ENCODE data around the gene ZNF578. TPM values are rescaled to one million over a fixed set of nuclear protein-coding genes. Genes with fewer than 3 reads are reported as not detected.
"Not testable (repeated sequence)": the region's sequence is repeated elsewhere in the genome, so short reads cannot be mapped to it uniquely, and the experiment has no call there.

Gene ZNF578
- total RNA-seq, 4 donors from 2014 or later, result 0.95 to 0.96 TPM; not detected in 2

DNA sequence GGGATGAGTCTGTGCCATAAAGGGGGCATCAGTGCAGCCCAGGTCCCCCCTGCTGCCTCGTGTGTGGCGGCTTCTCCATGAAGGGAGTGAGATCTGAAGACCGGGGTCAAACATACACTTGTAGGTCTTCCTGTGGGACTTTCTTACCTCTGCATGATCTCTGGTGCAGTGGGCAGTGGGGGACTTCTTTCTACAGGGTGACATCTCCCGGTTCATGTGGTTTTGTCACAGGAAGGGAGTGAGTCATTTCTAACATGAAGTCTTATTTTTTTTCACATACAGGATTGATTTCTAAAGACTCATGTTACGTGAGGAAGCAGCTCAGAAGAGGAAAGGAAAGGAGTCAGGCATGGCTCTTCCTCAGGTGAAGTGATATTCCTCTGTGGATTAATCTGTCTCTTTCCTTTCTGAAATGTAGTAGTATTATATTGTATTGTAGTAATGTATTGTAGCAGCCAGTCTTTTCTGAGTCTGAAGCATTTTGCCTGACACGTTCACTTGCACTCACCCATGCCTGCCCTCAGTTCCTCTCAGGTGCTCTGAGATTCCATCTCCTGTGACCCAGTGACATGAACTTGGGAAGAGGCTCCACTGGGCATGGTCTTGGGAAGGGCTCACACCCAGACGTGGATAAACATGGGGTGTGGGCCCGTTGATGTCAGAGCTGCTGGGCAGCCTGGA, 89.8 kb downstream of the ZNF578 start:
- WGBS, 2 donors (ENCODE audit: low coverage in 1 of 2), result 76 to 80% methylated on average over 4 to 8 of the region's 8 CpGs
- no peaks in the 10 kb centered on the region for H3K27me3 ChIP-seq
- DNase-seq, result no peak
- no peak overlapping the region for H3K27ac ChIP-seq
- peaks cover 0 to 72% (median 28%) of the 10 kb centered on the region in 4 donors for H3K36me3 ChIP-seq
- TF ChIP-seq, protein P1, sequence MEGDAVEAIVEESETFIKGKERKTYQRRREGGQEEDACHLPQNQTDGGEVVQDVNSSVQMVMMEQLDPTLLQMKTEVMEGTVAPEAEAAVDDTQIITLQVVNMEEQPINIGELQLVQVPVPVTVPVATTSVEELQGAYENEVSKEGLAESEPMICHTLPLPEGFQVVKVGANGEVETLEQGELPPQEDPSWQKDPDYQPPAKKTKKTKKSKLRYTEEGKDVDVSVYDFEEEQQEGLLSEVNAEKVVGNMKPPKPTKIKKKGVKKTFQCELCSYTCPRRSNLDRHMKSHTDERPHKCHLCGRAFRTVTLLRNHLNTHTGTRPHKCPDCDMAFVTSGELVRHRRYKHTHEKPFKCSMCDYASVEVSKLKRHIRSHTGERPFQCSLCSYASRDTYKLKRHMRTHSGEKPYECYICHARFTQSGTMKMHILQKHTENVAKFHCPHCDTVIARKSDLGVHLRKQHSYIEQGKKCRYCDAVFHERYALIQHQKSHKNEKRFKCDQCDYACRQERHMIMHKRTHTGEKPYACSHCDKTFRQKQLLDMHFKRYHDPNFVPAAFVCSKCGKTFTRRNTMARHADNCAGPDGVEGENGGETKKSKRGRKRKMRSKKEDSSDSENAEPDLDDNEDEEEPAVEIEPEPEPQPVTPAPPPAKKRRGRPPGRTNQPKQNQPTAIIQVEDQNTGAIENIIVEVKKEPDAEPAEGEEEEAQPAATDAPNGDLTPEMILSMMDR (IDR thresholded peaks at IDR 0.05), result no peak
- TF ChIP-seq POLR2AphosphoS5 (IDR thresholded peaks at IDR 0.05) (no peak), EP300 (IDR thresholded peaks at IDR 0.05; ENCODE audit: low read depth) (no peak), POLR2A (IDR thresholded peaks at IDR 0.05) (no peak)
- peaks cover 16% of the 10 kb centered on the region in 2 donors for H3K9me3 ChIP-seq
- no peaks in the 10 kb centered on the region for H3K4me1 ChIP-seq
- intact Hi-C loops (cut with DNase I; ENCODE audit: low total_unique reads) (no loop called here), in situ Hi-C loops (cut with MboI; ENCODE audit: low pct_ligation_motif_present in 1 of 4, low pct_unique_long_range_greater_than_20kb in 1 of 4, low sequenced_read_pairs in 3 of 4) (no loop called here)
- no peak overlapping the region for H3K4me3 ChIP-seq

GRCh38 chr19:52554216-52554971, 101.0 kb downstream of the ZNF578 start:
- Histone ChIP-seq H3K27ac (no peak overlapping the region), H3K4me1 (no peaks in the 10 kb centered on the region), H3K9me3 (peaks cover 90 to 97% of the 10 kb centered on the region in 2 donors), H3K4me3 (no peak overlapping the region), H3K27me3 (no peaks in the 10 kb centered on the region), H3K36me3 (peaks cover 5 to 92% (median 47%) of the 10 kb centered on the region in 4 donors)
- in situ Hi-C loops (cut with MboI; ENCODE audit: low pct_ligation_motif_present in 1 of 4, low pct_unique_long_range_greater_than_20kb in 1 of 4, low sequenced_read_pairs in 3 of 4), result no loop called here
- WGBS, 2 donors (ENCODE audit: low coverage in 1 of 2), result 94 to 95% methylated on average over 14 to 15 of the region's 15 CpGs
- TF ChIP-seq POLR2AphosphoS5 (IDR thresholded peaks at IDR 0.05), result no peak
- TF ChIP-seq, protein P1 (IDR thresholded peaks at IDR 0.05), result no peak
- TF ChIP-seq EP300 (IDR thresholded peaks at IDR 0.05; ENCODE audit: low read depth), result no peak
- TF ChIP-seq POLR2A (IDR thresholded peaks at IDR 0.05), result no peak
- intact Hi-C loops (cut with DNase I; ENCODE audit: low total_unique reads), result no loop called here
- no peak for DNase-seq

DNA sequence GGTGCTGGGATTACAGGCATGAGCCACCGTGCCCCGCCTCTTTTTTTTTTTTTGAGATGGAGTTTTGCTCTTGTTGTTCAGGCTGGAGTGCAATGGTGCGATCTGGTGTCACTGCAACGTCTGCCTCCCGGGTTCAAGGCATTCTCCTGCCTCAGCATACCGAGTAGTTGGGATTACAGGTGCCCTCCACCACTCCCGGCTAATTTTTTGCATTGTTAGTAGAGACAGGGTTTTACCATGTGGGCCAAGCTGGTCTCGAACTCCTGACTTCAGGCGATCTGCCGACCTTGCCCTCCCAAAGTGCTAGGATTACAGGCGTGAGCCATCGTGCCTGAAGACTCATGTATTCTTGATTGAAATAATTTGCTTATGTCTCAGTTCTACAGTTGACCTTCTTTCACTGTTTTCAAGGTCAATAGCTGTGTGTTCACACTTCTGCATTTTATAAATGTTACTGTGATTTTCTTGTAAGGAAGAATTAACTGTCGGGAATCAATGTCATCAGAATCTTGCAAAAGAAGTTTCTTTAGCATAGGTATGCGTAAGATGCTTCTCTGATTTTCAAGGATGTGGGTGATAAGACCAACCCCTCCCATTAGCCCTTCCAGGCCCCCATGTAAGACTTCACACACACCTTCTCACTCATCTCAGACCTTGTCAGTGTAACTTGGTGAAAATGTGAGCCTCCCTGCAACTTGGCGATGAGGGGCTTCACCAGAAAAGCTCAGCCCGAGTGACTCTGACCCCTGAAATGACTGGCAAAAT, 104.1 kb downstream of the ZNF578 start:
- in situ Hi-C loops (cut with MboI; ENCODE audit: low pct_ligation_motif_present in 1 of 4, low pct_unique_long_range_greater_than_20kb in 1 of 4, low sequenced_read_pairs in 3 of 4), result no loop called here

GRCh38 chr19:52558732-52559445, 105.5 kb downstream of the ZNF578 start:
- H3K36me3 ChIP-seq, result peaks cover 0 to 89% (median 33%) of the 10 kb centered on the region in 4 donors
- H3K27ac ChIP-seq; in situ Hi-C loops (cut with MboI; ENCODE audit: low pct_ligation_motif_present in 1 of 4, low pct_unique_long_range_greater_than_20kb in 1 of 4, low sequenced_read_pairs in 3 of 4); intact Hi-C loops (cut with DNase I; ENCODE audit: low total_unique reads); DNase-seq; H3K27me3 ChIP-seq; H3K4me3 ChIP-seq; H3K4me1 ChIP-seq: not testable (repeated sequence)
- WGBS, 2 donors (ENCODE audit: low coverage in 1 of 2), result 69 to 94% methylated on average over 3 to 5 of the region's 5 CpGs
- H3K9me3 ChIP-seq, result peaks cover 81 to 91% of the 10 kb centered on the region in 2 donors

More for the DNA sequence above, 104.1 kb downstream of the ZNF578 start:
- Histone ChIP-seq H3K36me3 (peaks cover 5 to 89% (median 42%) of the 10 kb centered on the region in 4 donors), H3K27ac (no peak overlapping the region), H3K4me3 (no peak overlapping the region), H3K27me3 (no peaks in the 10 kb centered on the region), H3K9me3 (peaks cover 82 to 90% of the 10 kb centered on the region in 2 donors), H3K4me1 (no peaks in the 10 kb centered on the region)
- 92 to 96% methylated on average over 10 to 16 of the region's 16 CpGs for WGBS, 2 donors (ENCODE audit: low coverage in 1 of 2)
- TF ChIP-seq EP300 (IDR thresholded peaks at IDR 0.05; ENCODE audit: low read depth) (no peak), POLR2AphosphoS5 (IDR thresholded peaks at IDR 0.05) (no peak), POLR2A (IDR thresholded peaks at IDR 0.05) (no peak)
- TF ChIP-seq, protein P1 (IDR thresholded peaks at IDR 0.05), result no peak
- intact Hi-C loops (cut with DNase I; ENCODE audit: low total_unique reads), result no loop called here
- no peak for DNase-seq

DNA sequence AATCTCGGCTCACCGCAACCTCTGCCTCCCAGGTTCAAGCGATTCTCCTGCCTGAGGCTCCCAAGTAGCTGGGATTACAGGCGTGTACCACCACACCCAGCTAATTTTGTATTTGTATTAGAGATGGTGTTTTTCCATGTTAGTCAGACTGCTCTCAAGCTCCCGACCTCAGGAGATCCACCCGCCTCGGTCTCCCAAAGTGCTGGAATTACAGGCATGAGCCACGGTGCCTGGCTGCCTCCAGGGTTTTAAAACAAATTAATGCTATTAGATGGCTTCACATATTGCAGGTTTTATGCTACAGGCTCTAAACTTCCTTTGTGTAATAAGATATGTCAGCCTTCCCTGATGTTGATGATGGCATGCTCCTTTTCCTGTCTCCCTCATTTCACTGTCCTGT, 108.3 kb downstream of the ZNF578 start:
- H3K4me1 ChIP-seq; DNase-seq; H3K27me3 ChIP-seq; in situ Hi-C loops (cut with MboI; ENCODE audit: low pct_ligation_motif_present in 1 of 4, low pct_unique_long_range_greater_than_20kb in 1 of 4, low sequenced_read_pairs in 3 of 4); intact Hi-C loops (cut with DNase I; ENCODE audit: low total_unique reads); H3K4me3 ChIP-seq; H3K27ac ChIP-seq: not testable (repeated sequence)
- Histone ChIP-seq H3K9me3 (peaks cover 70 to 80% of the 10 kb centered on the region in 2 donors), H3K36me3 (peaks cover 0 to 79% (median 29%) of the 10 kb centered on the region in 4 donors)
- 94 to 95% methylated on average over 4 to 8 of the region's 8 CpGs for WGBS, 2 donors (ENCODE audit: low coverage in 1 of 2)

Measured in transverse colon (tissue), 4 donors.